ENCODE data around the gene POU2AF1.

Gene POU2AF1

GRCh38 chr11:111367411-111368284, 11.4 kb downstream of the POU2AF1 start:
- TF ChIP-seq CTCF (IDR thresholded peaks at IDR 0.05; ENCODE audit: low read depth, low read length, missing control alignments), result no peak
- peak overlapping the region; percentile 34 for H3K4me3 ChIP-seq (ENCODE audit: low read depth, low read length)
- DNase-seq (ENCODE audit: low read depth), result no peak

DNA sequence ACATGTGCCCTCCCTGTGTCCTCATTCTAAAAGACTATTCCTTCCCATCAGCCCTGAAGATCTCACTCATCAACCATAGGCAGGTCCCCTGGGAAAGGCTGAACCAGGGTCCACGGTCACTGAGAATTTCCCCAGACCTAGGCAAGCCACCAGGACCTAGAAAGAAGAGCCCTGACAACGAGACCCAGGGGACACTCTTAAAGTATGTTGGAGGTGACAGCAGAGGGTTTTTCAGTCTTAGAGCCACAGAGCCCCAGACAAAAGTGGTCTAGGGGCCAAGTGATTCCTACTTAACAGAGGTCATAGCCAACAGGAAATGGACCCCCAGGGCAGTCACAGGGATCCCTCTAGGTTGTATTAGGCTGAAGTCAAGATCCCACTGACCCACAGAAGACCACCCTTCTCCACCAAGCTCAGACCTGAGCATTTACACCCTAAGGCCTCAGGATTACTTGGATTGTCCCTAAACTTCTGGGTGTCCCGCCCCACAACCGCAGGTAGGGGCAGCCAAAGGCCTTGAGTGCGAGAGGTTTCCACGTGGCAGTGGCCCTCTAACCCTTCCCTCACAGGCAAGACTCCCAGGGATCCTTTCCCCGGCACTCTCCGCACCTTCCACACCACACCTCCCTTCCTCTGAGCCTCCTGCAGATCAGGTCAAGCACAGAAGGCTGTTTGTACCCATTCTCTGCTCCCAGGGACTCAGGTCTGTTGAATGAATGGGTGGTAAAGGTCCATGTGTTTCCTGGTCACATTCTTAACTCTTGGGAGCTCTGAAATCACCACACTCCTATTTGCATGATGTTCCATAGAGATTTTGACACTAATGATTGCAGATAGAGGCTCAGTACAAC, 12.3 kb downstream of the POU2AF1 start:
- no peak overlapping the region; the same call in 1 of the 2 replicates for H3K4me3 ChIP-seq (ENCODE audit: low read depth, low read length)
- TF ChIP-seq CTCF (IDR thresholded peaks at IDR 0.05; ENCODE audit: low read depth, low read length, missing control alignments), result no peak
- DNase-seq (ENCODE audit: low read depth), result no peak

DNA sequence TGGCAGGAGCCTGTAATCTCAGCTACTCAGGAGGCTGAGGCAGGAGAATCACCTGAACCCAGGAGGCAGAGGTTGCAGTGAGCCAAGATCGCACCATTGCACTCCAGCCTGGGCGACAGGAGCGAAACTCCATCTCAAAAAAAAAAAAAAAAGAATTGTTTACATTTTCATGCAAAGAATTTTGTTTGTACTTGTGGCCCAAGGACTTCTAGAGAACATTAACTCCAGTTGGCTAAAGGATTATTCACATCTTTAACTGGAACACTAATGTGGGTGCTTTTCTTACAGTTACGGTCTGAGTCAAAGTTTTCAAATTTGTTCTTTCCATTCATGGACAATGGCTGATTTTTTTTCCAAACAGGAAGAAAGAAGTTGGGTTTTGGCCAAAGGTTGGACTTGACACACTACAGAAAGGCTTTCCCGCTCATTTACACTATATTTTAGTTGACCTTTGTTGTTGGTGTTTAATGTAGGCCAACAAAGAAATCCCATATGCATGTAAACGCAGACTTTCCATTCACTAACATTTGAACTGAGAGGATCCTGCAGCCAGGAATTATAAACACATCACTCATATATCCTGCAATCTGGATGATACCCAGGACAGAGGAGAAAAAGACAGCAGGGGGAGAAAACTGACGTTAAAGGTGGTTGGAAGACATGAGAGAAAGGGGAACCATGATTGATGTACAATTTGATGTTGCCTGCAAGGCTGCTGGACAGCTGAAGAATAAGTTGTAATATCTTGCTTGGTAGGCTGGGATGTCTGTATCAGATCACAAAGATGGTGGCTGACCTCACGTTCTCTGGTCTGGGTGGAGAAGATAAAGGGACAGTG, 13.1 kb downstream of the POU2AF1 start:
- no peak for TF ChIP-seq CTCF (IDR thresholded peaks at IDR 0.05; ENCODE audit: low read depth, low read length, missing control alignments)
- no peak overlapping the region; the same call in 1 of the 2 replicates for H3K4me3 ChIP-seq (ENCODE audit: low read depth, low read length)
- DNase-seq (ENCODE audit: low read depth), result no peak

- no peak for TF ChIP-seq CTCF (IDR thresholded peaks at IDR 0.05; ENCODE audit: low read depth, low read length, missing control alignments)
- peak overlapping the region; percentile 12; the same call in 1 of the 2 replicates for H3K4me3 ChIP-seq (ENCODE audit: low read depth, low read length)
- DNase-seq (ENCODE audit: low read depth), result no peak
Observed at GRCh38 chr11:111364503-111364902, 14.6 kb downstream of the POU2AF1 start.

- TF ChIP-seq CTCF (IDR thresholded peaks at IDR 0.05; ENCODE audit: low read depth, low read length, missing control alignments), result no peak
- peak overlapping the region; percentile 12; the same call in 1 of the 2 replicates for H3K4me3 ChIP-seq (ENCODE audit: low read depth, low read length)
- no peak for DNase-seq (ENCODE audit: low read depth)
Observed at GRCh38 chr11:111363985-111364384, 15.1 kb downstream of the POU2AF1 start.

GRCh38 chr11:111362887-111363411, 16.1 kb downstream of the POU2AF1 start:
- no peak for DNase-seq (ENCODE audit: low read depth)
- no peak for TF ChIP-seq CTCF (IDR thresholded peaks at IDR 0.05; ENCODE audit: low read depth, low read length, missing control alignments)
- H3K4me3 ChIP-seq (ENCODE audit: low read depth, low read length), result no peak overlapping the region; the same call in 1 of the 2 replicates
